ENCODE measurements around the gene GALNT10. TPM values are rescaled to one million over a fixed set of nuclear protein-coding genes. Genes with fewer than 3 reads are reported as not detected.

GALNT10 gene
- total and polyA plus RNA-seq, 2 experiments from 2014 or later, result 43.0 to 45.9 TPM

DNA sequence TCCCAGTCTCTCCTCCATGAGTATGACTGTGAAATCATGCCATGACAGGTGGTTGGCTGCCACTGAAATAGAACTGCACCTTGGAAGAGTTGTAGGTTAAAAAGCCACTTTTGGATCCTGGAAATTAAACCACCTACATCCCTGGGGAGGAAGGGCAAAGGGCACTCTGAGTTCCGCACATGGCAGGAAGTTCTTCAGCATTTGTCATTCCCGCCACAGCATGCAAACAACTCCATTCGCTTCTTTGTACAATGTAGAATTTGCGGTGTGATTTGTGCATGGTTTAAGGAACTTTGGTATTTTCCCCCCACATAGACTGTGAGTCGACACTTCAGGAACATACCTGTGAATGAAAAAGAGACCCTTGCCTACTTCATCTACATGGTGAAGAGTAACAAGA is 265.1 kb downstream of the GALNT10 start:
- 94% methylated on average over 5 of the region's 5 CpGs for WGBS (ENCODE audit: low lambda C conversion rate, missing lambda C conversion rate)
- TF ChIP-seq, protein P1, sequence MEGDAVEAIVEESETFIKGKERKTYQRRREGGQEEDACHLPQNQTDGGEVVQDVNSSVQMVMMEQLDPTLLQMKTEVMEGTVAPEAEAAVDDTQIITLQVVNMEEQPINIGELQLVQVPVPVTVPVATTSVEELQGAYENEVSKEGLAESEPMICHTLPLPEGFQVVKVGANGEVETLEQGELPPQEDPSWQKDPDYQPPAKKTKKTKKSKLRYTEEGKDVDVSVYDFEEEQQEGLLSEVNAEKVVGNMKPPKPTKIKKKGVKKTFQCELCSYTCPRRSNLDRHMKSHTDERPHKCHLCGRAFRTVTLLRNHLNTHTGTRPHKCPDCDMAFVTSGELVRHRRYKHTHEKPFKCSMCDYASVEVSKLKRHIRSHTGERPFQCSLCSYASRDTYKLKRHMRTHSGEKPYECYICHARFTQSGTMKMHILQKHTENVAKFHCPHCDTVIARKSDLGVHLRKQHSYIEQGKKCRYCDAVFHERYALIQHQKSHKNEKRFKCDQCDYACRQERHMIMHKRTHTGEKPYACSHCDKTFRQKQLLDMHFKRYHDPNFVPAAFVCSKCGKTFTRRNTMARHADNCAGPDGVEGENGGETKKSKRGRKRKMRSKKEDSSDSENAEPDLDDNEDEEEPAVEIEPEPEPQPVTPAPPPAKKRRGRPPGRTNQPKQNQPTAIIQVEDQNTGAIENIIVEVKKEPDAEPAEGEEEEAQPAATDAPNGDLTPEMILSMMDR (IDR thresholded peaks at IDR 0.05; ENCODE audit: poor library complexity), result no peak
- no peak for TF ChIP-seq EZH2 (IDR thresholded peaks at IDR 0.05; ENCODE audit: borderline replicate concordance)
- no peak for TF ChIP-seq EZH2phosphoT487 (IDR thresholded peaks at IDR 0.05; ENCODE audit: low read depth, severe bottlenecking, unreplicated experiment)
- H3K36me3 ChIP-seq (replicated peaks; ENCODE audit: insufficient read depth, low read depth), result no peaks in the 10 kb centered on the region

DNA sequence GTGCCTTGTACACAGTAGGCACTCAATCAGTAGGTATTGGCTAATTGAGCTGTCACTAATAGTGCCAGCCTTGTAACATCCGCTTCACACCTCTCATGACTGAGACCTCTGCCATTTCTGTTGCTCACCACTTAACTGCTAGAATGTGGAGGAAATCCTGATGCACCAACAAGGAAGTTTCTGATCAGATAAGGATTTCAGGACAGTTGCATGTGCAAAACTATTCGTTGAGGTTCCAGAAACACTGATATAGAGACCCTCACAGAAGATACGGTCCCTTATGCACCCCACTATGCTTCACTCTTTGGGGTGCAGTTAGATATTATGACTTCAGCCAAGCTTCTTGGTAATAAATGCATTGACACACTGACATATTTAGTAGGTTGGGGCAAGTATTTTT is 266.0 kb downstream of the GALNT10 start:
- H3K4me2 ChIP-seq, result no peak overlapping the region
- 100% methylated on average over 3 of the region's 3 CpGs for WGBS (ENCODE audit: low lambda C conversion rate, missing lambda C conversion rate)
- no peaks in the 10 kb centered on the region for H3K79me2 ChIP-seq
- H4K20me1 ChIP-seq (ENCODE audit: insufficient read depth, poor library complexity, severe bottlenecking), result no peaks in the 10 kb centered on the region
- no peaks in the 10 kb centered on the region for H3K9me2 ChIP-seq (replicated peaks; ENCODE audit: insufficient read depth)
- no peaks in the 10 kb centered on the region for H3K36me3 ChIP-seq (replicated peaks; ENCODE audit: insufficient read depth, low read depth)
- H3K27ac ChIP-seq, result no peak overlapping the region
- TF ChIP-seq EZH2phosphoT487 (IDR thresholded peaks at IDR 0.05; ENCODE audit: low read depth, severe bottlenecking, unreplicated experiment) (no peak), EZH2 (IDR thresholded peaks at IDR 0.05; ENCODE audit: borderline replicate concordance) (no peak)
- TF ChIP-seq, protein P1 (IDR thresholded peaks at IDR 0.05; ENCODE audit: poor library complexity), result no peak
- no peak for DNase-seq (ENCODE audit: low spot score)
- H3K9me3 ChIP-seq (ENCODE audit: low read depth), result no peaks in the 10 kb centered on the region
- H2AFZ ChIP-seq, result no peak overlapping the region
- H3K27me3 ChIP-seq, result no peaks in the 10 kb centered on the region
- H3K4me3 ChIP-seq, result no peak overlapping the region
- H3K4me1 ChIP-seq (ENCODE audit: insufficient read depth), result no peaks in the 10 kb centered on the region

More for the DNA sequence above, 265.1 kb downstream of the GALNT10 start:
- Histone ChIP-seq H3K9me3 (ENCODE audit: low read depth) (no peaks in the 10 kb centered on the region), H3K9me2 (replicated peaks; ENCODE audit: insufficient read depth) (no peaks in the 10 kb centered on the region), H2AFZ (no peak overlapping the region), H3K4me2 (no peak overlapping the region), H4K20me1 (ENCODE audit: insufficient read depth, poor library complexity, severe bottlenecking) (no peaks in the 10 kb centered on the region), H3K27me3 (no peaks in the 10 kb centered on the region), H3K79me2 (peaks cover 4% of the 10 kb centered on the region), H3K4me3 (no peak overlapping the region), H3K4me1 (ENCODE audit: insufficient read depth) (no peaks in the 10 kb centered on the region), H3K27ac (no peak overlapping the region)
- no peak for DNase-seq (ENCODE audit: low spot score)

DNA sequence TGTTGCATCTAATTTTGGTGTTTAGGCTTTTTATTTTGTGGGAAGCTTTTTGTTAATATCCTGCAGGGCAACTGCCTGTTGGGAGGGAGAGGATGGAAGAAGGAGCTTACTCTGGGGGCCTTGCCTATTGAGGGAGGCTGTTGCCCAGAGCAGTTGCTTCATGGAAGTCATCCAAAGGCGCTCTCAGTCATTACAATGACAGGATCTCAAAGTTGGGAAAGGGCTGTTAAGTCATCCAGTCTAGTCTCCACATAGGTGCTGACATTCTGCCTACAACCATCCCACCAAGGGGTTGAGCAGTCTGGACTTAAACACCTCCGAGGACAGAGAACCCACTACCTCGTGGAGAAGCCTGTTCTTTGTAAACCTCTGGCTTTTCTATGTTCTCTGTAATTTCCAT is 268.5 kb downstream of the GALNT10 start:
- no peaks in the 10 kb centered on the region for H3K36me3 ChIP-seq (replicated peaks; ENCODE audit: insufficient read depth, low read depth)
- no peak for DNase-seq (ENCODE audit: low spot score)
- H4K20me1 ChIP-seq (ENCODE audit: insufficient read depth, poor library complexity, severe bottlenecking), result no peaks in the 10 kb centered on the region
- no peaks in the 10 kb centered on the region for H3K4me1 ChIP-seq (ENCODE audit: insufficient read depth)
- TF ChIP-seq, protein P1 (IDR thresholded peaks at IDR 0.05; ENCODE audit: poor library complexity), result no peak
- TF ChIP-seq EZH2phosphoT487 (IDR thresholded peaks at IDR 0.05; ENCODE audit: low read depth, severe bottlenecking, unreplicated experiment) (no peak), EZH2 (IDR thresholded peaks at IDR 0.05; ENCODE audit: borderline replicate concordance) (no peak)
- no peak overlapping the region for H3K4me2 ChIP-seq
- no peaks in the 10 kb centered on the region for H3K9me2 ChIP-seq (replicated peaks; ENCODE audit: insufficient read depth)
- H2AFZ ChIP-seq, result no peak overlapping the region
- H3K4me3 ChIP-seq, result no peak overlapping the region
- 92% methylated on average over 3 of the region's 3 CpGs for WGBS (ENCODE audit: low lambda C conversion rate, missing lambda C conversion rate)
- no peaks in the 10 kb centered on the region for H3K9me3 ChIP-seq (ENCODE audit: low read depth)
- no peak overlapping the region for H3K27ac ChIP-seq
- no peaks in the 10 kb centered on the region for H3K27me3 ChIP-seq
- no peaks in the 10 kb centered on the region for H3K79me2 ChIP-seq

DNA sequence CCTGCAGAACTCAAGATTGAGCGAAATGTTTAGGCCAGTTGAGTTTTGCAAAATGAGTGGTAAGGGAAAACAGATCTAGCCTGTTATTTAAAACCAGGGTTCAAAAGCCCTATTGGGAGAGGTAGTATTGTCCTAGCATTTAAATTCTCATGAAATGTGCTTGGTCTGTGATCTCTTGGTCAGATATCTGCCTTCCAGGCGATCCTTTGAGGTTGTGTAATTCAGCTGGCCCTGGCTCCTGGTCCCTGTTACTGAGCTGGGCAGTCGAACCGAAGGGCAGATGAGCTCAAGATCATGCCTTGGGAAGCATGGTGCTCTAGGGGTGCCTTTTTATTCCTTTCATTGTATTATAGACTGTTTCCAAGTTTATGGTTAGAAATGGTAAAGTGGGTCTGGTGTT is 269.6 kb downstream of the GALNT10 start:
- no peak for DNase-seq (ENCODE audit: low spot score)
- H3K9me3 ChIP-seq (ENCODE audit: low read depth), result no peaks in the 10 kb centered on the region
- H3K27me3 ChIP-seq, result no peaks in the 10 kb centered on the region
- no peaks in the 10 kb centered on the region for H4K20me1 ChIP-seq (ENCODE audit: insufficient read depth, poor library complexity, severe bottlenecking)
- H3K79me2 ChIP-seq, result no peaks in the 10 kb centered on the region
- H2AFZ ChIP-seq, result no peak overlapping the region
- no peak overlapping the region for H3K4me2 ChIP-seq
- H3K4me3 ChIP-seq, result no peak overlapping the region
- TF ChIP-seq EZH2phosphoT487 (IDR thresholded peaks at IDR 0.05; ENCODE audit: low read depth, severe bottlenecking, unreplicated experiment) (no peak), EZH2 (IDR thresholded peaks at IDR 0.05; ENCODE audit: borderline replicate concordance) (no peak)
- TF ChIP-seq, protein P1 (IDR thresholded peaks at IDR 0.05; ENCODE audit: poor library complexity), result no peak
- H3K27ac ChIP-seq, result no peak overlapping the region
- no peaks in the 10 kb centered on the region for H3K36me3 ChIP-seq (replicated peaks; ENCODE audit: insufficient read depth, low read depth)
- WGBS (ENCODE audit: low lambda C conversion rate, missing lambda C conversion rate), result 85% methylated on average over 4 of the region's 4 CpGs
- H3K4me1 ChIP-seq (ENCODE audit: insufficient read depth), result no peaks in the 10 kb centered on the region
- H3K9me2 ChIP-seq (replicated peaks; ENCODE audit: insufficient read depth), result no peaks in the 10 kb centered on the region
